C4-2B (cell line): ENCODE results near the gene NFATC3.
A peak's percentile ranks its signal among the peaks of the same experiment; 100 is the strongest.

Experiments
- H3K27ac ChIP-seq: fragments of 450-650 bp; 2 replicates; pipeline ENCODE4 v1.5.1; 2017
- ZFX ChIP-seq: fragments of 450-650 bp; IDR thresholded peaks from 2 replicates; pipeline ENCODE4 v1.6.1; 2017
- TF ChIP-seq, protein P1 (sequence below): fragments of 450-650 bp; conservative IDR thresholded peaks from 2 replicates; pipeline ENCODE4 v1.5.1; 2017; ENCODE audit warnings: mild to moderate bottlenecking

NFATC3 gene

DNA sequence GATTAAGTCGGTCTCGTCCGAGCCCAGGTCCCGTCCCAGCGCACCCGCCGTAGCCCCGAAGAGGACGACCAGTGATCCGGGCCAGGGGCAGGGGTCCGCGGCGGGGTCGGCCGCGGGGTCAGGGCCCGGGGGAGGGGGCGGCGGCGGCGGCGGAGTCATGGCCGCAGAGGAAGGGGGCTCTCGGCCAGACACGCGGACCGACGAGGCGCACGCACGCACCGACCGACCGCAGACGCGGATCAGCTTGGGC, 150.6 kb downstream of the NFATC3 start, which contains the start of gene ESRP2:
ESRP2 (minus strand) TSS at position 241 of the 250 bp plus-strand sequence; CDS start at position 159, 82 bp downstream.
- H3K27ac ChIP-seq: peak within 1 kb of the TSS; percentile 97
- TF ChIP-seq, protein P1, sequence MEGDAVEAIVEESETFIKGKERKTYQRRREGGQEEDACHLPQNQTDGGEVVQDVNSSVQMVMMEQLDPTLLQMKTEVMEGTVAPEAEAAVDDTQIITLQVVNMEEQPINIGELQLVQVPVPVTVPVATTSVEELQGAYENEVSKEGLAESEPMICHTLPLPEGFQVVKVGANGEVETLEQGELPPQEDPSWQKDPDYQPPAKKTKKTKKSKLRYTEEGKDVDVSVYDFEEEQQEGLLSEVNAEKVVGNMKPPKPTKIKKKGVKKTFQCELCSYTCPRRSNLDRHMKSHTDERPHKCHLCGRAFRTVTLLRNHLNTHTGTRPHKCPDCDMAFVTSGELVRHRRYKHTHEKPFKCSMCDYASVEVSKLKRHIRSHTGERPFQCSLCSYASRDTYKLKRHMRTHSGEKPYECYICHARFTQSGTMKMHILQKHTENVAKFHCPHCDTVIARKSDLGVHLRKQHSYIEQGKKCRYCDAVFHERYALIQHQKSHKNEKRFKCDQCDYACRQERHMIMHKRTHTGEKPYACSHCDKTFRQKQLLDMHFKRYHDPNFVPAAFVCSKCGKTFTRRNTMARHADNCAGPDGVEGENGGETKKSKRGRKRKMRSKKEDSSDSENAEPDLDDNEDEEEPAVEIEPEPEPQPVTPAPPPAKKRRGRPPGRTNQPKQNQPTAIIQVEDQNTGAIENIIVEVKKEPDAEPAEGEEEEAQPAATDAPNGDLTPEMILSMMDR: no peak
- no peak for TF ChIP-seq ZFX

DNA sequence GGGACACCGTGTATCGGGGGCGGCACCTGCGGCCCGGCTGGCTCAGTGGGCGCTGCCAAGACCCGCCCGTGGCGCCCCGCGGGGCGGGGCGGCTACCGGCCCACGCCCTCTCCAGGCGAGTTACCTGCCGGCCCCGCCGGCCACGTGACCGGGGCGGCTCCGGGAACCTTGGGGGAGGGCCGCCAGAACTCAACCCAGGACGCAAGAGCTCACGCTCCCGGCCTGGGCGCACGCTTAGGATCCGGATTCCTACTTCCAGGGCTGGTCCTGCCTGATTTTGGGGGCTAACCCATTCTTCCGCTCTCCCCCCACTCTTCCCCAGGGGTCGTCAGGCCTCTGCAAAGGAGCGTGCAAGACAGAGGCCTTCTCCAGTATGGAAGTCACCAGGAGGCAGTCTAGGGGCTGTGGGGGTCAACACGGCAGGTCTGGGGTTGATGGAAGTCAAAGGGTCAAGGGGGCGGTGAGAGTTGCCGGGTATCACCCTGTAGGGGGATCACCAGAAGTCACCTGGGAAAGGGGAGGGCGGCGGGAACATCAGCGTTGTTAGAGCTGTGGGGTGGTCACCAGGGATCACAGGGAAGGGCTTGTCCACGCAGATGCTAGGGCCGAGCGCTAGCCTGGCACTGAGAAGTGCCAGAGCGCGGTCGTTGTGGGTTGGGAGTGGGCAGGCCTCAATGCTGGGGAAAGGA, 151.1 kb downstream of the NFATC3 start:
- H3K27ac ChIP-seq: peak overlapping the region; percentile 97
- TF ChIP-seq, protein P1: no peak
- no peak for TF ChIP-seq ZFX

DNA sequence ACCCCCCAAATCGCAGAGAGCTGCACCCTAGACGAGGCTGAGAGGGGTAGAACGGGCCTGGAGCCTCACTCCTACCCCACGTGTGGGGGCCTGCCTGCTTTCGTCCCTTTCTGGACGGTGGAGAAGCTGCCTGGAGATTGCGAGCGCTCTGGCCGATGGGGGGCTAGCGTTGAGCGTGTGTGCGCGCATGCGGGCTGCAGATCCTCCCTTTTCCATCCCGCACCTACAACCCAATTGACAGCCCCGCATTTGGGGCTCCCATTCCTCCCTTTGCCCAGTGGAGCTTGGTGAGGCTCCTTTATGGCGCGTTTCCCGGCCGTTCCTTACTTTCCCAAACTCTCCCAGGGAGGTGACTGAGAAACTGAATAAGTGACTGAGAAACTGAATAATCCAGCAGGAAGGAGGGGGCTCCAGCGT, 151.7 kb downstream of the NFATC3 start:
- TF ChIP-seq, protein P1: no peak
- TF ChIP-seq ZFX: no peak
- peak overlapping the region; percentile 97 for H3K27ac ChIP-seq

DNA sequence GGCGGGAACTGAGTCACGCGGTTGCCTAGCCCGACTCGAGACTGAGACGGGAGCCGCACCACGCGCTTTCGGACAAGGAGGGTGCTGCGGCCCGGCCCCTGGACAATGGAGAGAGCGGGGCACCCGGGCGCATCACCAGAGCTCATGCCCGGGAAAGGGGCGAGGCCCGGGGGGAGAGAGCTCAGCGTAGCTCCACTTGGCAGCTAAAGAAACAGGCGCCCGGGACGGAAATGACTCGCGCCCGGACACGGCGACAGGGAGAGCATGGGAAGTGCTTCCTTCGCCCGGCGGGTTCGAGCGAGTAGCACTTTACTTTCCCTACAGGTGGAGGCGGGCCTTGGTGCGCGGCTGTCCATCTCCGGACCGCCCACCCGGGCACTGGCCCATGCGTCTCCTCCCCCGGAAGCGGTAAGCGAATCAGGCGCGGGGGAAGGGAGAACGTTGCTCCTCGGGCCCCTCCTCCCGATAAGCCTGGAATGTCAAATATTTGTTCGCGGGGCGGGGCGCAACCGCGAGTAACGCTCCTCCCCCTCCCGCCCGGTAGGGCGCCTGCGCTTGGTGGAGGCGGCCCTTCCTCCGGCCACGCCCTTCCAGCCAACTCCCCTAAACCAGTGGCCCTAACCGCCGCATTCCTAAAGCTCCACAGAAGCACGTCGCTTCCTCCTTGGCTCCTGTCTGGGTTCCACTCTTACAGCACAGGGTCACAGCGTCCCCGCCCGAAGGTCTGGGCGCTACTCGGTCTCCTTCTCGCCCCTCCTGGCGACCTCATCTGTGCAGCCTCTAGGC, 152.3 kb downstream of the NFATC3 start:
- no peak for TF ChIP-seq ZFX
- TF ChIP-seq, protein P1: no peak

DNA sequence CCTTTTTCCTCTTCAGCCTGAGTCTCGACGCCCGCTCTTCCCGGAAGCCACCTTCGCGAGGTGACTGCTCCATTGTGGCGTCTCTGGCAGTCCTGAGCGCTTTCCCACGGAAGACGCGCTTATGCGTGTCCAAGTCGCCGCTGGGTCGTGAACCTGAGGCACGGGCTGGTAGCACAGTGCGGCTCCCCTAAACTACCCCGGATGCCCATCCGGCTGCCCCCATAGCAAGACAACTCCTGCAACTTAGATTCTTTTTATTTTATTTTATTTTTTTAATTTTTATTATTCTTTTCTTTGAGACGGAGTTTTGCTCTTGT, 152.8 kb downstream of the NFATC3 start:
- TF ChIP-seq ZFX: no peak
- TF ChIP-seq, protein P1: no peak
- peak overlapping the region; percentile 97 for H3K27ac ChIP-seq

More for the DNA sequence above, 152.3 kb downstream of the NFATC3 start:
- peak overlapping the region; percentile 97 for H3K27ac ChIP-seq

DNA sequence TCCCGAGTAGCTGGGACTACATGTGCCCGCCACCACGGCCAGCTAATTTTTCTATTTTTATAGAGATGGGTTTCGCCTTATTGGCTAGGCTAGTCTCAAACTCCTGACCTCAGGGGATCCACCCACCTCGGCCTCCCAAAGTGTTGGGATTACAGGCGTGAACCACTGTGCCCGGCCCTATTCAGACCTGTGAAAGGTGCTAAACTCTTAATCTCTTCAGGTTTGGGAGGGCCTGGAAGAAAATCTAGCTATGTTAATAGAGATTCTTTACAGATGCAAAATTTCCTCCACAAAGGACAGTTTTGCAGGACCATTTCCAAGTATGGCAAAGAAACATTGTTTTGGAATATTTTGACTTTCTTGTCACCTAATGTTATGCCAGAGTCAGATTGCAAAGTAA, 156.9 kb downstream of the NFATC3 start:
- H3K27ac ChIP-seq: no peak overlapping the region
- TF ChIP-seq, protein P1: no peak
- TF ChIP-seq ZFX: no peak
